ENCODE results near the gene ZNF692. TPM values are rescaled to one million over a fixed set of nuclear protein-coding genes. Genes with fewer than 3 reads are reported as not detected.

The ZNF692 gene
- total RNA-seq, 4 donors from 2014 or later: 35.7 to 67.9 (median 40.7) TPM

DNA sequence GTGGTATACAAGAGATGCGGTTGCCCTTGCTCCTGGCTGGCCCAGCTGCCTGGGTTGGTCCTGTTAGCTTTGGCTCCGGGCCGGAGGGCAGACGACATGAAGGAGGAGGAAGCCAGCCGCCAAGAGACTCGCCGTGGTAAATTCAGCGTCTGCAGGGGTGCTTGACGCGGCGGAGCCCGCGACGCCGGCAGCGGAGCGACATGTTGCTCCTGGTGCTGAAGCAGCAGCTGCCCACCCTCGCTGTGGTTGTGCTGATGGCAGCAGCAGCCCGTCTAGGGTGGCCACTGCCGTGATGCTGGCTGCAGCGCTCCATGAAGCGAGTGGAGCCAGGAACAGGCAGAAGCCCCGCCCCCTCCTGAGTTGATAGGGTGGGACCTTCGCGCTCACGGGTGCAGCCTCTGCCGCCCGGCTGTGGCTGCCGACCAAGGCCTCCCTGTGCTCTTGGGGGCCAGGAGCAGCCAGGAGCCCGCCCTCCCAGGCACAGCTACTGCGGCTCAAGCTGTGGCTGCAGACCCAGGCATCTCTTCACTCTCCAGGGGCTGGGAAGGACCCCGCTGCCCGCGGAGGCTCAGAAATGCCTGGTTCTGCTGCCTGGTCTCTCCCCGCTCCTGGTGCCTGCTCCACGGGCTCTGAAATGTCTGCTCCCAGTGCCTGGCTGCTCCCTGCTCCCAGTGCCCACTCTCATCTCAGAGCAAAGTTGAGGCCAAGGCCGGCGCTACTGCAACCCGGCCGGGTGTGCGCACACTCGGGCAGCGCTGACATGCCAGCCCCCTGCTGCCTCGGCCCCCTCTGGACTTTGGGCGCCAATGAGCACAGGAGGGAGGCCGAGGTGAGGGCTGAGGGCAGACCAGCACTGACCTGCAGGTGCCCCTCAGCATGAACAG lies 4.4 kb upstream of the ZNF692 start:
- peak in 1 of 4 donors; percentile 75 for TF ChIP-seq POLR2A (IDR thresholded peaks at IDR 0.05)
- TF ChIP-seq, protein P1, sequence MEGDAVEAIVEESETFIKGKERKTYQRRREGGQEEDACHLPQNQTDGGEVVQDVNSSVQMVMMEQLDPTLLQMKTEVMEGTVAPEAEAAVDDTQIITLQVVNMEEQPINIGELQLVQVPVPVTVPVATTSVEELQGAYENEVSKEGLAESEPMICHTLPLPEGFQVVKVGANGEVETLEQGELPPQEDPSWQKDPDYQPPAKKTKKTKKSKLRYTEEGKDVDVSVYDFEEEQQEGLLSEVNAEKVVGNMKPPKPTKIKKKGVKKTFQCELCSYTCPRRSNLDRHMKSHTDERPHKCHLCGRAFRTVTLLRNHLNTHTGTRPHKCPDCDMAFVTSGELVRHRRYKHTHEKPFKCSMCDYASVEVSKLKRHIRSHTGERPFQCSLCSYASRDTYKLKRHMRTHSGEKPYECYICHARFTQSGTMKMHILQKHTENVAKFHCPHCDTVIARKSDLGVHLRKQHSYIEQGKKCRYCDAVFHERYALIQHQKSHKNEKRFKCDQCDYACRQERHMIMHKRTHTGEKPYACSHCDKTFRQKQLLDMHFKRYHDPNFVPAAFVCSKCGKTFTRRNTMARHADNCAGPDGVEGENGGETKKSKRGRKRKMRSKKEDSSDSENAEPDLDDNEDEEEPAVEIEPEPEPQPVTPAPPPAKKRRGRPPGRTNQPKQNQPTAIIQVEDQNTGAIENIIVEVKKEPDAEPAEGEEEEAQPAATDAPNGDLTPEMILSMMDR (IDR thresholded peaks at IDR 0.05): peak in 1 of 6 experiments; percentile 7
- 44 to 67% methylated on average over 2 to 7 of the region's 46 CpGs for WGBS, 2 donors

DNA sequence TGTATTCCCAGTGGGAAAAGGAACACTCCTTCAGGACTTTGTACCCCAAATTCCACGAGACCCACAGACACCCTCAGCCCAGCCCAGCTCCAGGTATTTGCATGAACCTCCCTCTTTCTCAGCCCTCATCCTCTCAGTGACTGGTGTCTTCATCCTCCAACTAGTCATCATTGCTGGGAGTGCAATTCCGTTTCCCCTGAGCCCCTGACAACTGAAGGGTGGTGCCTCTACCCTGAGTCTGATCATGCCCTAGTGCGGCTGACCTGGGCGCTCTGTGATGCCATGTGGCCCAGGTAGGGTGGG lies 3.8 kb upstream of the ZNF692 start:
- no peaks in the 10 kb centered on the region for H3K27me3 ChIP-seq
- WGBS, 2 donors: 18 to 30% methylated on average over 2 of the region's 4 CpGs
- peak overlapping the region; percentile 29 to 78 (median 66) for H3K4me3 ChIP-seq
- intact Hi-C loops (cut with DNase I): no loop called here
- peak overlapping the region; percentile 47 to 87 (median 80) for H3K27ac ChIP-seq
- TF ChIP-seq, protein P1 (IDR thresholded peaks at IDR 0.05): no peak
- no peak for TF ChIP-seq POLR2A (IDR thresholded peaks at IDR 0.05)
- no peak for DNase-seq
- peaks cover 12 to 34% (median 20%) of the 10 kb centered on the region in 3 donors for H3K4me1 ChIP-seq
- no peaks in the 10 kb centered on the region for H3K36me3 ChIP-seq
- no peaks in the 10 kb centered on the region for H3K9me3 ChIP-seq

More for the DNA sequence above, 4.4 kb upstream of the ZNF692 start:
- H3K4me1 ChIP-seq: peaks cover 9 to 28% (median 16%) of the 10 kb centered on the region in 3 donors
- intact Hi-C loops (cut with DNase I): no loop called here
- peak overlapping the region; percentile 29 to 78 (median 66) for H3K4me3 ChIP-seq
- no peaks in the 10 kb centered on the region for H3K9me3 ChIP-seq
- peak overlapping the region; percentile 47 to 87 (median 80) for H3K27ac ChIP-seq
- no peaks in the 10 kb centered on the region for H3K36me3 ChIP-seq
- H3K27me3 ChIP-seq: no peaks in the 10 kb centered on the region
- DNase-seq: peak; percentile 48

- DNase-seq: no peak
- H3K4me1 ChIP-seq: peaks cover 19 to 44% (median 22%) of the 10 kb centered on the region in 3 donors
- no peak for TF ChIP-seq POLR2A (IDR thresholded peaks at IDR 0.05)
- no peaks in the 10 kb centered on the region for H3K9me3 ChIP-seq
- H3K27ac ChIP-seq: no peak overlapping the region
- H3K36me3 ChIP-seq: no peaks in the 10 kb centered on the region
- 84 to 85% methylated on average over 2 of the region's 2 CpGs for WGBS, 2 donors
- no peaks in the 10 kb centered on the region for H3K27me3 ChIP-seq
- no peak overlapping the region for H3K4me3 ChIP-seq
- intact Hi-C loops (cut with DNase I): no loop called here
Measured at GRCh38 chr1:248861616-248862015, 2.7 kb upstream of the ZNF692 start.

GRCh38 chr1:248860007-248860406 lies 1.1 kb upstream of the ZNF692 start:
- peaks cover 19 to 52% (median 22%) of the 10 kb centered on the region in 3 donors for H3K4me1 ChIP-seq
- no peak for DNase-seq
- no peaks in the 10 kb centered on the region for H3K27me3 ChIP-seq
- peak overlapping the region in 2 of 4 donors; percentile 91 to 97 for H3K27ac ChIP-seq
- peaks cover 0 to 14% (median 0%) of the 10 kb centered on the region in 3 donors for H3K36me3 ChIP-seq
- no peaks in the 10 kb centered on the region for H3K9me3 ChIP-seq
- 77 to 90% methylated on average over 4 of the region's 4 CpGs for WGBS, 2 donors
- intact Hi-C loops (cut with DNase I): no loop called here
- H3K4me3 ChIP-seq: no peak overlapping the region
- no peak for TF ChIP-seq POLR2A (IDR thresholded peaks at IDR 0.05)
- TF ChIP-seq, protein P1 (IDR thresholded peaks at IDR 0.05): no peak

DNA sequence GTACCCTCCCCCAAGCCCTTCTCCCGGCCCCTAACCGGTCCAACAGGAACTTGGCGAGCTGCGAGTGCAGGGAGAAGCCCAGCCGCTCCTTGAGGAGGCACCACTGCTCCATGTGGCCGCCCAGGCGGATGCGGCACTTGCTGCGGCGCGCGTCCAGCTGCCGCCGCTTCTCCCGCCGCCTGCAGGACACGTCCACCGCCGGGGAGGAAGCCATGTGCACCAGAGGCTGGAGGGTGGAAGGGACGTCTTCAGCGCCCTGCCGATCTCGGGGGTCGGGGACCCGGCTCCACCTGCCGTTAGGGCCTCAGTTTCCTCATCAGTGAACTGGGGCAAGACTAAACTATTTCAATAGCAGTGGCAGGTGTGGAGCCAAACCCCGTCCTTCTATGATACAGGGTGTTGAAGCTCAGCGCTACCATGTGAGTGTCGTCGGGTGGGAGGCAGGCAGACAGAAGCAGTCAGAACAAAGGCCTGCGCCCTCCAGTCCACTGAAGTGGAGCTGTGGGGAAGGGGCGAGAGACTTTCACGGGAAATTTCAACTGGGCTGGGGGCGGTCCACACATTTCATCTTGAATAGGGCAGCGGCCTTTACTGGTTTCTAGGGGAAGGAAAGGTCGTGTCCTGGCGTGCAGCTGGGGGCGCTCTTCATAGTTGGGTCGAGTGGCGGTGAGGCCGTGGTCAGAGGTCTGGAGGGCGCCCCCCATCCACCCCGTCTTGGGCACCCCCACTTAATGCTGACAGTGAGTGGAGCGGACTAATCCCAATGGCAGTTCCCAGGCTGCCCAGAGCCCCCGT lies 592 bp downstream of the ZNF692 start:
- intact Hi-C loops (cut with DNase I): no loop called here

More for the DNA sequence above, 592 bp downstream of the ZNF692 start:
- Histone ChIP-seq H3K4me1 (peaks cover 14 to 50% (median 16%) of the 10 kb centered on the region in 3 donors), H3K4me3 (peak overlapping the region; percentile 45 to 74 (median 66)), H3K9me3 (no peaks in the 10 kb centered on the region), H3K36me3 (peaks cover 0 to 31% (median 0%) of the 10 kb centered on the region in 3 donors), H3K27ac (peak overlapping the region; percentile 91 to 97 (median 94)), H3K27me3 (no peaks in the 10 kb centered on the region)
- DNase-seq: no peak
- 3 to 4% methylated on average over 5 to 8 of the region's 45 CpGs for WGBS, 2 donors
- TF ChIP-seq POLR2A (IDR thresholded peaks at IDR 0.05): peak in 1 of 4 donors; percentile 13
- TF ChIP-seq, protein P1 (IDR thresholded peaks at IDR 0.05): peak in 3 of 6 experiments; percentile 36 to 50 (median 37)

Data from esophagus squamous epithelium (tissue), 5 donors.